Activated CD4-positive, CD25-positive, alpha-beta regulatory T cell treated with anti-CD3 and anti-CD28 coated beads, Interleukin-2, amount 50 U/mL, for 16 hours (primary cell): ENCODE data around the gene GAGE10.
"Not testable (repeated sequence)": the region's sequence is repeated elsewhere in the genome, so short reads cannot be mapped to it uniquely, and the experiment has no call there.

Source experiments
- DNase-seq: peaks from one replicate; pipeline ENCODE4 v3.0.0-alpha.2; 2020; ENCODE audit warnings: low read depth, low spot score

GAGE10 gene

GRCh38 chrX:49276207-49276606 lies 27.2 kb upstream of the GAGE10 start:
- DNase-seq, result no peak

GRCh38 chrX:49276671-49277534 lies 26.5 kb upstream of the GAGE10 start:
- DNase-seq, result no peak

DNA sequence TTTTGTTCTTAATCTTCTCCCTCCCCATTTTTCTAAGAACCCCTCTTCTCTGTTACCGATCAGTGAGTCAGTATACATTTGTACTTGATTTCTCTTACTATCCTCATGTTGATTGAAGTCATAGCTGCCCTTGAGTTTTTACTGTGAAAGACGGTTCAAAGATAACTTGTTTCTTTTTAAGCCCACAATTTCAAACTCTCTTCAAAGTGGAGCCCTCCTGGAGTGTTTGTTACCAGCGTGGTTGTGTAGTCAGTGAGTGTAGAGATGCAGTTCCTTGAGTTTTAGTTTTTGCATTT lies 26.0 kb upstream of the GAGE10 start:
- DNase-seq, result no peak

DNA sequence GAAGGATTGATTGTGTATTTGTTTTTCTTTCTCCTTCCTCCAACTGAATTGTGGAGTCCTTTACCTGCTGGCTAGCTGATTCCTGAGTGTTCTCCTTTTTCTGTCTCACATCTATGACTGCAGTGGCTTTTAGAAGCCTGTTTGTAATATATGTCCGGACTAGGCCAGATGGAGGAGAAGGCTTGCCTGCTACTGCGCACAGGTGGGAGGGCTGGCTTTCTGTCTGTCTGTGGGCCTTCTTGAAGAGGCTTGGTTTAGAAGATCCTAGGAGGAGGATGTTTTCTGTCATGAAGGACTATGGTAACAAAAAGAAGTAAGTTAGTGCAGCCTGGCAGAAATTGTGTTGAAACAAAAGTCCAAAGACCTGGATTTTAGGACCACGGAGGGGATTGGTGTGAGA lies 25.4 kb upstream of the GAGE10 start:
- DNase-seq, result no peak

DNA sequence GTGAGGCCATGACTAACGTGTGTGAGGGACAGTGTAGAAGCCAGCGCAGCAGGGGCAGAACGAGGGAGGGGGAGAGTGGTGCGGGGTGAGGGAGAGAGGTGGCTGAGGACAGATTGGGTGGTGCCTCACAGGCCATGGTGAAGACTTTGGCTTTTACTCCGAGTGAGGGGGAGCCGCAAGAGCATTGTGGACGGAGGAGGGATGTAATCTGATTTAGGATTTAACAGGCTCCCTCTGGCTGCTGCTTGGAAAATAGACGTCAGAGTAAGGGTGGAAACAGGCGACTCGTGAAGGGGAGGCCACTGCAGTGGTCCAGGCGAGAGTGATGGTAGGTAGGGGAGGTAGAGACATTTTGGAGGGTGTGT lies 20.8 kb upstream of the GAGE10 start:
- DNase-seq, result no peak

DNA sequence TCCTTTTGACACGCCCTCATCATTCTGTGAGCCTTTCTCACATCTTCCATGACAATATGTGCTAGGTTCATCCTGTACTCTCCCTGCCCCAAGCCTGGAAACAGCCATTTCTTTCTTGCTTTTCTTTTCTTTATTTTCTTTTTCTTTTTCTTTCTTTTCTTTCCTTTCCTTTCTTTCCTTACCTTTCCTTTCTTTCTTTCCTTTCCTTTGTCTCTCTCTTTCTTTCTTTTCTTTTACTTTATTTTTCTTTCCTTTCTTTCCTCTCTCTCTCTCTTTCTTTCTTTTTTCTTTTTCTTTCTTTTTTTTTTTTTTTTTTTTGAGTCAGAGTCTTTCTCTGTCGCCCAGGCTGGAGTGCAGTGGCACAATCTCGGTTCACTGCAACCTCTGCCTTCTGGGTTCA lies 19.2 kb upstream of the GAGE10 start:
- DNase-seq, result no peak

- no peak for DNase-seq
These were observed 17.3 kb upstream of the GAGE10 start for GRCh38 chrX:49286136-49286535.

- DNase-seq, result no peak
These were observed 16.9 kb upstream of the GAGE10 start for GRCh38 chrX:49286581-49286980.

DNA sequence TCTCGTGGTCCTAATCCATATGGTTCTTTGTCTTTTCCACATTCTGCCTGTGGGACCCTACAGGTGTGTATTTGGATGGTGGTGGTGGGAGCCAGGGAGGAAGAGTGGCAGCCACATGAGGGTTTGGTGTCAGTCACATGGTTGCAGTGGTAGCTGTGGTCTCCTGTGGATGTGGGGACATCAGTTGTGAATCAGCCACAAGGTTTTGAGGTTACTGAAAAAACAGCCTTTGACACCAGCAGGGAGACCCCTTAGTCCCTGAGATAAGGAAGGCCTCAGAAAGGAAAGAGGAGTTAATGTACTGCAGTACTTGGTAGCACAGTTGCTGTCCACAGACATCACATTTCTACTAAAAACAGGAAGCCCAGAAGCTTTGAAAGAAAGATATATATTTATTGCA lies 15.8 kb upstream of the GAGE10 start:
- DNase-seq, result no peak

- no peak for DNase-seq
These were observed 13.2 kb upstream of the GAGE10 start for GRCh38 chrX:49290215-49290614.

DNA sequence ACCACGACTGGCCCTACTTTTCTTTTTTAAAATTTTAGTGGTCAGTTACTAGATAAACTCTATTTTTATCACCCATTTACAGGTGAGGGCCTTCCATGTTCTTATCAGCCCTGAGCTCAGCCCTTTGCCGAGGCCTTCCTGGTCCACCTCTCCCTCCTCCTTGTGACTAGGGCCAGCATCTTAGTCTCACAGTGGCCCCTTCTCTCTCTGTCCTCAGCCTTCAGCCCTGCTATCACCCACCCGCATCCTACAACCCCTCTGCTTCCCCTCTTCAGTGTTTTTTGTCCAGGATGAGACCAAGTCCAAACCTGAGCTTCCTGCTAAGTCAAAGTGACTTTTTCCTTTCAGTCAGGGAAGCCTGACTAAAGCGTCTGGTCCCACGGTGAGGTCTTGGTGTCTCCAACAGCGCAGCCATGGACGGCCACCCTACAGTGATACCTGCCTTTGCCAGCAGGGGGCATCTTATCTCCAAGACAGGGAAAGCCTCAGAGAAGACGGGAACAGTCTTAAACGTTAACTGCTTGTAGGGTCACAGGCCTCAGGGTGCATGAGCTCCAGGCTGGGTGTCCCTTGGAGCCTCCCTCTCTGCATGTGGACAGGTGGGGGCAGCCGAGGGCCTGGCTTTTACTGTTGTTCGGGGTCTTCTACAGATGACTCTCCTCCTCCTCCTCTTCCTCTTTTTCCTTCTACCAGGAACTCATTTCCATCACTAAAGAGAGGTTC lies 11.7 kb upstream of the GAGE10 start:
- peak; percentile 24 for DNase-seq

- DNase-seq, result no peak
These were observed 10.8 kb upstream of the GAGE10 start for GRCh38 chrX:49292400-49293362.

- DNase-seq, result not testable (repeated sequence)
These were observed 4.2 kb upstream of the GAGE10 start for GRCh38 chrX:49299293-49299692.

DNA sequence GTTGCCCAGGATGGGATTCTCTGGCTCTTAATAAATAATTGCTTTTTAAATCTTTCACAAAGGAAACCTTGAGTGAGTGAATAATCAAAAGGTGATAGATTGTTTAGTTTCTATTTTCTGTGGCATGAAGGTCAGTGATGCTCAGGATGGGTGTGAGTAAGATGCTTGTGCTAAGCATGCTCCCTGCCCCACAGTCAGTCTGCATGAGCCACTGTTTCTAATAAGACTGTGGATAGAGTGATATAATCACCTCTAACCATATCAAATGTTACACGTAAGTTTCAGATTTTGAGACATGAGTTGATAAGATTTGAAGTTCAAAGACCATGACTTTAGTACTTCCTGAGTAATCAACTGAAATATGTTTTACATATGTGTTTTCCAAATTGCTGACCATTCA lies 2.7 kb upstream of the GAGE10 start:
- no peak for DNase-seq

GRCh38 chrX:49307775-49308174 lies 4.3 kb downstream of the GAGE10 start:
- not testable (repeated sequence) for DNase-seq

- no peak for DNase-seq
These were observed 5.3 kb downstream of the GAGE10 start for GRCh38 chrX:49308604-49309269.

- DNase-seq, result no peak
These were observed 6.0 kb downstream of the GAGE10 start for GRCh38 chrX:49309401-49309981.

- no peak for DNase-seq
These were observed 6.9 kb downstream of the GAGE10 start for GRCh38 chrX:49310371-49310770.

DNA sequence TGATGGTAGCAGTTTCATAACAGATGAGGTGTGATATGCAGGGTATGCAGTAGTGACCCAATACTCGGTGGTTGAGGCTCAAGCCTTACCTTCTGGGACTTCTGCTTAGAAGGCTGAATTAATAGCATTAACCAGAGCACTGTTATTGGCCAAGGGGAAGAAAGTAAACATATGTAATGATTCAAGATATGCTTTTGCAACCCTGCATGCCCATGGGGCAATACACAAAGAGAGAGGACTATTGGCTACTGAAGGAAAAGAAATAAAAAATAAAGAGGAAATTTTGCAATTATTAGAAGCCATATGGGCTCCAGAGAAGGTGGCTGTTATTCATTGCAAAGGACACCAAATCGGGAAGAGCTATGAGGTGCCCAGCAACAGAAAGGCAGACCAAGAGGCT lies 8.7 kb downstream of the GAGE10 start:
- no peak for DNase-seq

DNA sequence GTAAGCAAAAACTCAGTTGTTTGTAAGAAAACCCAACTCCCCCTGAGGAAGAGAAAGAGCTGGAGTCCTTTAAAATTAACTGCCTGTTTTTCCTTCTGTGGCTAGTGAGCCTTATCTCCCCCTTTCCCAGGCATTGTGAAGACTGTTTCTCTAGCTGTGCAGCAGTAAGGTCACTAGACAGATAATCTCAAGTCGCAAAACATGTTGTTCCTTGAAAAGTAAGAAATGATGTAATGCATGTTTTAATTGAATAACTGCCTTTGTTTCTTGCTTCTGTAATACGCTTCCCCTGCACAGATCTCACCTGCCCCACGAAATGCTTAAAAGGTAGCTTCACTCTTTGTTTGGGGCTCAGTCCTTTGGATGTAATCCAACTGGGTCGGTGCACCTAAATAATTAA lies 12.6 kb downstream of the GAGE10 start:
- DNase-seq, result no peak

DNA sequence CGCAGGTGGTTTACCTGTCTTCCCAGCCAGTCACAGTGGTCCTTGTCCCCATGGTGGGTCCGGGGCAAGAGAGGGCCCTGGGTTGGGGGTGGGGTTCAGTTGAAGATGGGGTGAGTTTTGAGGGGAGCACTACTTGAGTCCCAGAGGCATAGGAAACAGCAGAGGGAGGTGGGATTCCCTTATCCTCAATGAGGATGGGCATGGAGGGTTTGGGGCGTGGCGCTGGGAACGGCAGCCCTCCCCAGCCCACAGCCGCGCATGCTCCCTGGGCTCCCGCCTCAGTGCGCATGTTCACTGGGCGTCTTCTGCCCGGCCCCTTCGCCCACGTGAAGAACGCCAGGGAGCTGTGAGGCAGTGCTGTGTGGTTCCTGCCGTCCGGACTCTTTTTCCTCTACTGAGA lies 18.3 kb downstream of the GAGE10 start, which contains the start of gene GAGE12J:
TSS of gene GAGE12J (plus strand) at position 301 of the 400 bp plus-strand sequence. CDS start 1,157 bp downstream, outside the sequence.
- DNase-seq, result not testable (repeated sequence)
